NCI-H1930 (cell line): Measurements from ENCODE around the gene FGD2.
"Not testable (repeated sequence)": the region's sequence is repeated elsewhere in the genome, so short reads cannot be mapped to it uniquely, and the experiment has no call there.

Experiments used
- DNase-seq, 2 experiments: peaks; one replicate each; lab custom pipeline; 2025; lab: John Stamatoyannopoulos, UW

Gene FGD2

GRCh38 chr6:36990401-36990800 lies 15.1 kb upstream of the FGD2 start:
- DNase-seq = not testable (repeated sequence)

GRCh38 chr6:36997811-36998722 lies 7.4 kb upstream of the FGD2 start:
- no peak for DNase-seq

GRCh38 chr6:36998723-36999038 lies 6.8 kb upstream of the FGD2 start:
- DNase-seq = no peak

- DNase-seq = no peak
Observed at GRCh38 chr6:36999061-36999750, 6.2 kb upstream of the FGD2 start.

- no peak for DNase-seq
Observed at GRCh38 chr6:36999751-37000125, 5.7 kb upstream of the FGD2 start.

GRCh38 chr6:37004044-37004980 lies 1.1 kb upstream of the FGD2 start:
- no peak for DNase-seq

- DNase-seq = no peak
Observed at GRCh38 chr6:37005827-37006567, 542 bp downstream of the FGD2 start.

GRCh38 chr6:37006793-37007339 lies 1.4 kb downstream of the FGD2 start:
- DNase-seq = no peak

GRCh38 chr6:37007340-37008043 lies 2.0 kb downstream of the FGD2 start:
- no peak for DNase-seq

GRCh38 chr6:37008484-37009465 lies 3.3 kb downstream of the FGD2 start:
- DNase-seq = no peak

- DNase-seq = no peak
Observed at GRCh38 chr6:37010402-37010892, 5.0 kb downstream of the FGD2 start.

GRCh38 chr6:37011656-37012378 lies 6.4 kb downstream of the FGD2 start:
- DNase-seq = no peak

- no peak for DNase-seq
Observed at GRCh38 chr6:37013516-37014491, 8.3 kb downstream of the FGD2 start.

- DNase-seq = no peak
Observed at GRCh38 chr6:37014667-37015066, 9.2 kb downstream of the FGD2 start.

GRCh38 chr6:37015532-37015931 lies 10.1 kb downstream of the FGD2 start:
- DNase-seq = no peak

GRCh38 chr6:37016995-37017394 lies 11.5 kb downstream of the FGD2 start:
- no peak for DNase-seq

GRCh38 chr6:37017606-37018197 lies 12.2 kb downstream of the FGD2 start:
- DNase-seq = no peak
